GM21526 (cell line): ENCODE measurements around the gene CTSH.
"Not testable (repeated sequence)": the region's sequence is repeated elsewhere in the genome, so short reads cannot be mapped to it uniquely, and the experiment has no call there.

Experiments used
- ATAC-seq: cut with Tn5 transposase; IDR thresholded peaks from one replicate; pipeline ENCODE4 v1.9.1; 2021; ENCODE audit warnings: moderate library complexity; ENCODE audit not compliant: unreplicated experiment, low FRiP score

Gene CTSH

DNA sequence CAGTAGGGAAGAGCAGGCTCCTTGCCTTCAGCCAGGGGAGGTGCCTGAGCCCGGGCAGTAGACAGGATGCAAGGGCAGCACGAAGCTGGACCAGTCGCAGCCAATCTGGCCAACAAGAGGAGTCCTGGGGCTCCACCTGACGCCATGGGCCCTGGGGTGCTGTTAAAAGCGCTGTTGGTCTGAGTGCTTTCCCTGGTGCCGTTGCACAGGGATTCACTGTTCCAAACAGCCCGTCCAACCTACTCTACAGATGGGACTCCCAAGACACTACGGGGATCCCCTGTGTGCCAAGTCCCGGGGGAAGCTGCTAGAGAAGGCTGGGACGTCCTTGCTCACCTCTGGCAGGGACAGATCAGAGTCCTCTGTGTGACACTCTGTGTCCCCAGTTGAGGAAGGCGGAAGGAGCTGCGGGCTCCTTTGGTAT lies 632 bp downstream of the CTSH start:
- peak; percentile 9 for ATAC-seq

DNA sequence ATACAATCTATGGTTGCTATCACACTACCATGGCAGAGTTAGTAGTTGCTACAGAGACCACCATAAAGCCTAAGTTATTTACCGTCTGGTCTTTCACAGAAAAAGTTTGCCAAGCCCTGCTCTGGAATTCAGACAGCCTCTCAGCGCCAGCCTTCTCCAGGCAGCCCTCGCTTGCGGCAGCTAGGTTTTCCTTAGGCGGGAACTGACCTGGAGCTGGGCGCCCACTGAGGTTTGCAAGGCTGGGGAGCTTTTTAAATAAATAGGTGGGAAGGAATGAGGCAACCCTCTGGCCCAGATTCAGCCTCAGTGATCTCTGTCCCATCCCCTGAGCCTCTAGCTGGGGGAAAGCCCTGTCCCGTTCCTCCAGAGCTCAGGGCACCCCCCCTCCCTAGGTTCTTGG lies 1.2 kb downstream of the CTSH start:
- no peak for ATAC-seq

DNA sequence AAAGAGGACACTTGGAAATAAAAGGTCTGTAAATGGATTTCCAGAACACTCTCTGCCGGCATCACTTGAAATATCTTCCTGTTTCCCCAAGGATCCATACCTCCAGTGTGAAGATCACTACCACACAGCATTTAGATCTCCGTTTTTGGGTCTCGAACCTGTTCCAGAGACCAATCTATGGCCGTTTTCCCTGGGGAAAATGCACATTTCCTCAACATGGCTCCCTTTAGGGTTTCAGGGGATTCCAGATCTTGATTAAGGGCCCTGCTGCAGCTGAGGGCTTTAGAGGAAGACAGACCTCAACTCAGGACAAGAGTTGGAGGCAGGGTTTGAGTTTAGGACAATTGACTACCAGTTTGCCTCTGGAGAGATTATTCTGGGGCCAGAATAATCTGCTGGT lies 2.1 kb downstream of the CTSH start:
- no peak for ATAC-seq

DNA sequence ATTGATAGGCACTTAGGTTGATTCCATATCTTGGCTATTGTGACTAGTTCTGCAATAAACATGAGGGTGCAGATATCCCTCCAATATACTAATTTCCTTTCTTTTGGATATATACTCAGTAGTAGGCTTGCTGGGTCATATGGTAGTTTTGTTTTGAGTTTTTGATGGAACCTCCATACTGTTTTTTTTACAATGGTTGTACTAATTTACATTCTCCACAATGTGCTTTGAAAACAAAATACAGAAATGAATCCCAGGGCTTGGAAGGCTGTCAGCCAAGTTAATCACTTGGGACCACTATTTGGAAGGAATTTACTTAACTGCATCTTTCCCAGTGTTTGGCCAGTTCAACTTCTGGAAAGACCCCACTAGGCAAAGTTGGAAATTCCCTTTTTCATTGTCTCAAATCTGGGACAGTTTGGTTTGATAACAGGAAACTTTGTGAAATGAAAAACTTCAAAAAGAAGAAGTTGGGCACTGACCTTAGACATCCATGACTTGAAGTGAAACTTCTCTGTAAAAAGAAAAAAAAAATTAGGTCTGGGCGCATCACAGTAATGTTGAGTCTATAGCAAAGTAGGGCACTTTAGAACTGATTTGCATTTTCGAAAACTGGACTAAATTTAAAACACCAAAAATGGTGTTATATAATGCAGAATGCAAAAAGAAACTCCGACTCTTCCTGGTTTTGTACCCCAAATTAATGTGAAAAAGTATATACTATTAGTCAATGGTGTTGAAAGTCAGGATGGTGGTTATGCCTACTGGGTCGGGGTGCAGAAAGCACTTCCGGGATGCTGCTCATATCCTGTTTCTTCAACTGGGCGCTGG lies 6.0 kb downstream of the CTSH start:
- ATAC-seq = peak; percentile 46

DNA sequence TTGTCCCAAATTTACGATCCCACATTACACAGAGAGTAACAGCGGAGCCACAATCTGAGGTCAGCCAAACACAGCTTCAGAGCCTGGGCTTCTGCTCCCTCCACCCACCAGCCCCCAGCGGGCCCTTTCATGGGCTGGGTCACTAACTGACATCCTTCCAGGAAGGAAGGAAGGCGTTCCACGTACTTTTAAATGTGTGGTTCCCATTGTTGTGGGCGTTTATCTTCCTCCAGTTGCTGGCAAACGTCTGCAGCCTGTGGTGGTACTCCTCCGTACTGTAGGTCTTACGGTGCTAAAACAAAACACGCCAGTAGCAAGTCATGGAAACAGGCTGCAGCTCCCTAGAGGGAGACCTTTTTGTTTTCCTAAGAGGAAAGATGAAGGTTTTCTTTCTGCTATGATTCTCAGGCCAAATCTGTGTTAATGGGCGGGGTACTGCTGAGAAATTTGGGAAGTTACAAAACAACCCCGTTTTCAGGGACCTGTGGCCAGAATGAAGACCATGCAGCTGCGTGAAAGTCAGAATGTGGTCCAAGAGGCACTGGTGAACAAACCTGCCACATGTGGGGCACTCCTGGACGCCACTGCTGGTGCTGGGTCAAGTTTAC lies 7.6 kb downstream of the CTSH start:
- no peak for ATAC-seq

DNA sequence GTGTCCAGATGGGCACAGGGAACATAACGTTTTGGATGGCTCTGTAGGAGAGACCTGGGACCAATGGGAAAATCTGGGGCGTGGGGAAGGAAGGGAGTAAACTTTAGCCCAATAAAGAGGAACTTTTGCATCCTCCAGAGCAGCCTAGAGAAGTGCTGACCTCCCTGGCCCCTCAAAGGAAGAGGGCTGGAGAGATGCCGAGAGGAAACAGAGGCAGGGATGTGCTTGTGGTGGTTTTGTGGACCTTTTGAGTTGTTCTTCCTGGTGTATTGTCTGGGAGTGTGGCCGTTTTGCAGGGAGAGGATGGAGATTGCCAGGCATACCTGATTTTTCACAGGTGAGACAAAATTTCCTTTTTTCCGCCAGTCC lies 10.2 kb downstream of the CTSH start:
- ATAC-seq = no peak

DNA sequence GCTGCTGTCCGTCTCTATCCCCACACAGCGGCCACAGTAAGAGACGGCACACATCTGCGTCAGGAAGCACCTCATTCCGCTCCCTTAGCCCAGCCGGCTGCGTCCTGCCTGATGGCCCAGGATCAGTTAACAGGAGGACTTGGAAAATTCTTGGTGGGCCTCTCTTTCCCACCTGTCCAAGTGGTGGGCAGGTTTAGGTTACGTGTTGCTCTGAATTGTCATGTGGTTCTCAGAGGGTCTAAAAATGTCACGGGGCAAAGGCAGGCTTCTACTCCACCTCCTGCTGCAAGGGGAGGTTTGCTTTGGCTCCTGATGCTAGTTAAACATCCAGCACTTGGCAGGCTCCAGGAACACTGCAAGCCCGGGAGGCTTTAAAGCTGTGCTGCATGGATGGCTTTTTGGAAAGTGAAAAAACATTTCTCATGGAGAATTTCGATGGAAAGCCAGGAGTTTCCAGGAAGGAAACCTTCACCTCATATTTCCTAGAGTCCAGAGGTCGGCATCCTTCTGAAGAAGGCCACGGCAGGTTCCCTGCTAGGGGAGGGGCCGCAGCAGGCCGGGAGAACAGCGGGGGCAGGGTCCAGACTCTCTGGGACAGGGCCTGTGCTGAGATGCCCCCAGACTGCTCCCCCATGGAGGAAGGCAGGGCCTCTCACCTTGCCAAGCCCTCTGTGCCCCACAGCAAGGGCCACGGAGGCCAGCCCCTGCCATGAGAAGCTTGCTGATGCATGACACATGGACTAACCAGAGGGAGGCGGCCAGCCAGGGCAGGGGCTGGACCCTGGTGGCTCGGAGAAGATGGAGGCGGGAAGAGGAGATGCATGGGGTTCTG lies 10.8 kb downstream of the CTSH start:
- ATAC-seq = no peak

DNA sequence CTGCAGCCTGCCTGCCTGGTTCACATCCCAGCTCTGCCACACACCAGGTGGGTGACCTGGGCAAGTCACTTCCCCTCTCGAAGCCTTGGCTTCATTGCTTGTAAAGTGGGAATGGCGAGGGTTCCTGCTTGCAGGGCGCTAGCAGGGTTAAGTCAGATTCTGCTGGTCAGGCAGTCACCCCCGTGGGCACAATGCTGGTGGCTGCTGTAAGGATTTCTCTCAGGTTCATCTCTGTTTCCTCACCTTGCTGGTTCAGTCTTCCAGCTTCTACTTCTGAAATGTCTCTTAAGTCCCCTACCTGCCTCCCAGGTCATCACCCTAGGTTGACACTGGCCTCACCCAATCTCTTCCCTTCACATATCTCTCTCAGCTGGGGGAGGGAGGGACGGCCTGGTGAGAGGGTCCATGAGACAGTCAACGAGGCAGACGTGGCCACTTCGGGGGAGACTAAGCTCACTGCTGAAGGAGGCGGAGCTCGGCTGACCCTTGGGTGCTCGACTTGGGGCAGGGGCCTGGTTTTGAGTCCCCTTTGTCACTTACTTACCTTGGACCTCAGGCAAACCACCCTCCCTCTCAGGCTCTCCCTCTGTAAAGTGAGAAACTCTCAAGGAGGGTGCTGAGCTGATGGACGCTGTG lies 11.5 kb downstream of the CTSH start:
- no peak for ATAC-seq

DNA sequence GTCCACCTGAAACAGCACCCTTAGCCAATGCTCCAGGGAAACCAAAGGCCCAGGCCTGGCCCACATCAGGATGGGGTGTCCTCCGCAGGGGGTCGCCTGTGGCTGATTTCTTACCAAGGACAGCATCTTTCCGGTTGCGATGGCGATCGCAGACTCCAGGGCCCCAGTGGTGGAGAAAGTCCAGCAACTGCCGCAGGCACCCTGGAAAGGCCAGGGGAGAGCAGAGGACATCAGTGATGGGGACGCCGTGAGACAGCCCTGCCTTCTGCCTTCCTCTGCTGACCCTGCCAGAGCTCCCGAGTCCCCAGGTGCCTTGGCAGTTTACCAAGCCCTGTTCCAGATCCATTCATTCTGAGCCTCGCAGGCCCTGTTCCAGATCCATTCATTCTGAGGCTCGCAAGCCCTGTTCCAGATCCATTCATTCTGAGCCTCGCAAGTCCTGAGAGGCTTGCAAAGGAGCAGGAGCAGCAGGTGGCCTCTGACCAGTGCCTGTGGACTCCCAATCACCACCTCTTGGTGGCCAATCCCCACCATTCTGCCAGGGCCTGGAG lies 12.5 kb downstream of the CTSH start:
- no peak for ATAC-seq

DNA sequence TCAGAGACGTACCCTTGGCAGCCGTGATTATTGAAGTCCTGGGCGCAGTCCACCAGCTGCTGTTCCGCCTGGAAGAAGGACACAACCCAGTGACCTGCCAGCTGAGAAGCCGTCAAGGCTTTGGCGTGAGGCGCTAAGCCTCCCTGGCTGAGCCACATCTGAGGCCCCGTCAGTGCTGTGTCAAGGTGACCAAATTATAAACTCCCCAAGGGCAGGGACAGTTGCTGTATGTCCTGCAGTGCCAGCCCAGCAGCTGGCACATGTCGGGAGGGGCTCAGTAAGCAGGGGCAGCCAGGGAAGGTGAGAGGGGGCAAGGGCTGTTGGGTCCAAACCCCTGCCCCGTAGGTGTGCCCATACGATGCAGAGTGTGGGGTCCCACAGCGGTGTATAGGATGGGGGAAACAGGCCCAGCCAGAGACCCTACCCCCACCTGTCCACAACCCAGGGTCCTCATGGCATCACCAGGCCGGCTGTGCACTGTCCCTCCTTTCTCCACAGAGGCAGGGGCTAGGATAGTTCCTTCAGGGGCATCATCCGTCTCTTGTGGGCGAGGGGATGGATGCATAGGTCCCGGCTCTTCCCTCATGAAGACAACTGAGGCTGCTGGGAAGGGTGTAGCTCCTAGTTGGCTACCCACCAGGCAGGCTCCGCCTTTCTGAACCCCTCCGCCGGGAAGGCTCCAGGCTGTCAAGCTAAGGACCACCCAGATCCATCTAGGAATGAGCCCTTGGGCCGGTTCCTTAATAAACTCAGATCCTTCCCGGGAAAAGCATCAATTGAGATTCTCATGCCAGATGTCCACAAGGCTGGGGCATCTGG lies 13.2 kb downstream of the CTSH start:
- no peak for ATAC-seq

DNA sequence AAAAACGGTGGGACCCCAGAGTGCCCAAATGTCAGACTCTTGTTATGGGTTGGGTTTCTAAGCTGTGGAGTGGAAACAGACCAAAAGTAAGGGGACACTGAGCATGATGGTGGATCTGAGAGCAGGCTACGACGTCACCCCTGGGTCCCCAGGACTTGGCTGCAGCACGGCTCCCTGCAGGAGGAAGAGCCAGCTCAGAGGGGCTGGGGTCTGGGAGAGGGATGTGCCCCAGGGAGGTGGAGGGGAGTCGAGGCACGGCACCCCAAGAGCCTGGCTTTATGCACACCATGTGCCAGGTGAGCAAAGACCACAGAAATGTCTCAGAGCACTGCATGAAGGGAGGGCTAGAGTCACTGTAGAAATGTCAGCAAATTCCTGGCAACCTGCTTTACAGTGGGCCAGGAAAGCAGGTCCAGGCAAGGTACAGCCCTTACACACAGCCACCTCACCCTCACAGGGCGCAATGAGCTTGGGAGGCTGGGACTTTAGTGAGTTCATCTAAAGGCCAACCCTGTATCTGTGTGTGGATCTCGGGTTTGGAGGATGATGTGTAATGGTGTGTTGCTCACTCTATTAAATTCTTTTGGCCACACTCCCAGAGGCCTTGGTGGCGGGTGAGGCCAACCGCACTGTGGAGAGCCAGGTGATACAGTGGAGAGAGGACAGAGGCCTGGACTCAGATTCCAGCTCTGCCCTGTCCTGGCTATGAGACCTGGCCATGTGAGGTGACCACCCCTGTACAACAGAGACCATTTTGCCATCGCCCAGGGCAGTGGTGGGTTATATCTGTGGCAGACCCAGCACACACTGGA lies 14.1 kb downstream of the CTSH start:
- ATAC-seq = no peak

DNA sequence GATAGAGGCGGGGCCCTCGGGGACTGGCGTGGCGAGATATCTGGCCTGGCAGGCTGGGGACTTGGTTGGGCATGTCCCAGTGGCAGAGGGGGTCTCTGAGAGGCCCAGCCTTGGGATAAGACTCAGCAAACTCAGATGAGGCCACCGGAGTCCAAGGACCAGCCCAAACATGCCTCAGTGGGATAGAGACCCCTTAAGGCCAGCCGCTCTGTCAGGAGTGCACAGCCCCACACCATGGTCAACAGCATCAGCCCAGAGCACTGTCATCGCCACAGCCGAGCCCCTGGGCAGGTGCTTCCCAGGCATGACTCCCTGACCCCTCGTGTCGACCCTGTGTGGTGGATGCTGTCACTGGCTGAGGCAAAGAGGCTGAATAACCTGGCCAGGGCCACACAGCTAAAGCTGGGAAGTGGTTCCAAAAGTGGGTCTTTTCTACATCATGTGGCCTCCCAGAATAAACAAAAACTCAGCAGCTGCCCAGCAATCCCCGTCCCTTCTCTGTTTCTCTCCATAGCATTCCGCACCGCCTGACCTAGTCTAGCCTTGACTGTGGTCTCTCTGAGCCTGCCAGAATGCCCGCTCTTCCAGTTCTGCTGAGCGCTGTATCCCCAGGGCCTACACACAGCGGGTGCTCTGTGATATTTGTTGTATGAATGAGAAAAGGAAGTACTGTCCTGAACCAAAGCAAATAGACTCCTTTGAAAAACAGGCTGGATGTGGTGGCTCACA lies 15.1 kb downstream of the CTSH start:
- ATAC-seq = no peak

DNA sequence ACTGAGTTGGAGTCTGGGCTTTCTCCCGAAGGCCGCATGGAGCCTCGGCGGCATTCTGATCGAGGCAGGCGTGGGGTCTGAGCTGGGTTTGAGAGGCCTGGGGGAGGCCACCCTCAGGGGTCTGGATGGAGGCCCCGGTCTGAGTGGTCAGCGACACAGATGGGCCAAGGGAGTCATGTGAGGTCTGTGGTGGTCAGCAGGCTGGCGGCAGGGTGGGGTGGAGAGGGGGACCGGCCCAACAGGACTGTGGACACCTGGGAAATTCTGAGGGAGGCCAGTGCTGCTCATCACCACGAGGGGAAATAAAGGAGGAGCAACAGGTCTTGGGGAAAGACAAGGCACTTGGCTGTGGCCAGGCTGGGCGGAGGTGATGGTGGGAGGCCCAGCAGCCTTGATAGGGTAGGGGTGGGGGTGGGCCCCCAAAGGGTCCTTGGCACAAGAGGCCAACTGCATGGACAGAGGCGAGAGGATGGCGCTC lies 16.2 kb downstream of the CTSH start:
- ATAC-seq = no peak

DNA sequence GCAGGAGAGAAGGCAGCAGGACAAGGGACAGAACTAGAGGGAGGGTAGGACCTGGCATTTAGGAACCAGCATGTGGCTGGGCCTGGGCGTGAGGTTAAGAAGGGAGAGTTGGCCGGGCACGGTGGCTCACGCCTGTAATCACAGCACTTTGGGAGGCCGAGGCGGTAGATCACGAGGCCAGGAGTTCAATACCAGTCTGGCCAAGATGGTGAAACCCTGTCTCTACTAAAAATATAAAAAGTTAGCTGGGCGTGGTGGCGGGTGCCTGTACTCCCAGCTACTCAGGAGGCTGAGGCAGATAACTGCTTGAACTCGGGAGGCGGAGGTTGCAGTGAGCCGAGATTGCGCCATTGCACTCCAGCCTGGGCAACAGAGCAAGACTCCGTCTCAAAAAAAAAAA lies 16.7 kb downstream of the CTSH start:
- not testable (repeated sequence) for ATAC-seq

DNA sequence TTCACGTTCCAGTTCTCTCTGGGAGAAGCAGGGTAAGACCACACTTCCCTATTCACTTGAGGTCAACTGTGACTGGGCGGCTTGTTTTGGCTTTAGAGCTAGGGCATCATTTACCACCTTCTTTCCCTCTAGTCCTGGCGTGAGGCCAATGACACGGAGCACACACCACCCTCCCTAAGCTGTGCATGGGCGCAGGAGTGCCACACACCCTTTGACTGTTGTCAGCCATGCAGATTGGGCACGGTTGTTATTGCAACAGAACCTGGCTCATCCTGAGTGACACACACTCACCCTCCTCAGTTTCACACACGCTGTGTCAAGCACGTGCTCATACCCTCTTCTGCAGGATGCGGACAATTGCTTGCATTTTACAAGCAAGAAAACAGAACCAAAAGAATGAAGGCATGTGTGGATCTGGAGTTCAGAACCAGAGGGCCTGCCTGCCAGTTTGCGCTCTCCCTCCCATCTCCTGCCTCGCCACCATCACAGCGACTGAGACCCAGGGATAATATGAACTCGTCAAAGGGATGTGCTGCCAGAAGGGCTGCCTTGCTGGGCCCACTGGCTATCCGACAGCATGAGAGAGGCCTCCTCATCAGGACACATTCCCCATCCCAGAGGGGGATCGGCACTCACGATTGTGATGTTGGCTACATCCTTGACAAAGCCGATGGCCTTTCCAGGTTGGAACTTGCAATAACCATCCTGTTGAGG lies 17.6 kb downstream of the CTSH start:
- no peak for ATAC-seq

DNA sequence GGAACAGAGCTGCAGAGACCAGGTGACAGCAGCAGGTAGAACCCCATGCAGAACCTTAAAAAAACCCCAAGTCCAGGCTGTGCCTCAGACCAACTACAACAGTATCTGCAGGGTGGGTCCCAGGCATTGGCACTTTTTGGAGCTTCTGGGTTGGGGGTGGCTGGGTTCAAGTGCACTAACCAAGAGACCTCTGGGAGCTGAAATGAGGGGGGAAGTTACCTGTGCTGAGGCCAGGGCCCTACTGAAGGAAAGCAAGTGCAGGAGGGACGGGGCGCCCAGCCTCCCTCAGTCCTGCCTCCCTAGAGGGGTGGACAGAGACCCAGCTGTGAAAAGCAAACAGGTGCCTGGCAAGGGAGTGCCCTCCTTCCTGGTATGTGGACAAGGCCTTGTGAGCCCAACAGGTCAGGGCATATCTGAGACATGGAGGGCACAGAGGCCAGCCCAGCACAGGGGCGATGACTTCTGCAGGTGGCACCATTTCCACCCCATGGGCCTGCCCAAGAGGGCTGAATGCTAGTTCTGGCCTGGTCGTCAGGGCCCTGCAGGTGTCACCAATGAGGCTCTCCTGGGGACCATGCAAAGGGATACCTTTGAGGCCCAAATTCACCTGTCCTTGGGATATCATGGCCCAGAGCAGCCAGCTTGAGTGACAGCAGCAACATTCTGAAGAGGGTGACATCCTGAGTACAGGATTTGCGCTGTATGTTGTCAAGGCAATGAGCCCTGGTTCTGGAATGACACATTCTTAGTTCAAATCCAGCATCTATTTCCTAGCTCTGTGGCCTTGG lies 18.7 kb downstream of the CTSH start:
- no peak for ATAC-seq

DNA sequence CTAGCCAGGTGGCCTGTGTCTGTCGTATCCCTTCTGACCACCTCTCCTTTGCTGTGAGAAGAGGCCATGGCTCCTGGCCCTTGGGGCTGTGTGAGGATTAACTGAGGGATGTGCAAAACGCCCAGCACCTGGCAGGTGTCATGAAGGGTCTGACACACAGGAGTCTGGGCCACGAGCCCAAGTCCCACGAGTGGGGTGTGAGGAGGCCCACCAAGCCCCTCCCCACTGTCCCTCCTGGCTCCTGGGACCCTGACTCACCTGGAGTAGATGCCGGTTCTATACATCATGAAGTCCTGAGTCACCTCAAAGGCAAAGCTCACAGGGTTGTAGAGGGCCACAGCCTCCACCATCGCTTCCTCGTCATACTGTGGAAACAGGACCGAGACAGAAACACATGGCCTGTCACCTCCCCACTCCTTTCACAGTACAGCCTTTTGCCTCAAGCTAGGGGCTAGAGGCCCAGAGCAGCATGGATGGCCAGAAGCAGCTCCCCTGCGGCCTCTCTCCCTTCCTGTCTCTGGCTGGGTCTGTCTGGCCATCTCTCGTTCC lies 19.7 kb downstream of the CTSH start:
- ATAC-seq = no peak
